Activated T-helper 17 cell treated with anti-CD3 and anti-CD28 coated beads, Interleukin-2, amount 50 U/mL, for 72 hours (primary cell): Measurements from ENCODE around the gene TTBK1. TPM values are rescaled to one million over a fixed set of nuclear protein-coding genes. Genes with fewer than 3 reads are reported as not detected.
"Not testable (repeated sequence)": the region's sequence is repeated elsewhere in the genome, so short reads cannot be mapped to it uniquely, and the experiment has no call there.

Experiments used
- ATAC-seq: fragments of 150-1000 bp; cut with Tn5 transposase; replicated peaks from 2 replicates; pipeline ENCODE4 v1.10.0; 2021; ENCODE audit warnings: mild to moderate bottlenecking, moderate library complexity
- H3K27ac Mint-ChIP-seq: one replicate; pipeline ENCODE4 v1.8.0; 2022; ENCODE audit warnings: mixed read lengths
- H3K27me3 Mint-ChIP-seq: one replicate; pipeline ENCODE4 v1.8.0; 2022; ENCODE audit warnings: mixed read lengths
- H3K36me3 Mint-ChIP-seq: one replicate; pipeline ENCODE4 v1.8.0; 2022; ENCODE audit warnings: low read depth, mild to moderate bottlenecking, mixed read lengths
- H3K4me1 Mint-ChIP-seq: one replicate; pipeline ENCODE4 v1.8.0; 2022; ENCODE audit warnings: mixed read lengths
- H3K4me3 Mint-ChIP-seq: one replicate; pipeline ENCODE4 v1.8.0; 2022; ENCODE audit warnings: mild to moderate bottlenecking, mixed read lengths
- H3K9me3 Mint-ChIP-seq: one replicate; pipeline ENCODE4 v1.8.0; 2022; ENCODE audit warnings: mixed read lengths
- total RNA-seq, 2 donors: library from RNA; stranded (reverse); gene quantifications; one replicate each; pipeline ENCODE4 v1.2.3, GENCODE V29; 2022

TTBK1 gene
- total RNA-seq, 2 donors from 2014 or later: 2.2 to 3.6 TPM

- no peak for ATAC-seq
- Mint-ChIP-seq H3K27ac (no peak overlapping the region), H3K9me3 (no peaks in the 10 kb centered on the region), H3K4me3 (no peak overlapping the region), H3K4me1 (peaks cover 6% of the 10 kb centered on the region), H3K36me3 (no peaks in the 10 kb centered on the region), H3K27me3 (peaks cover 6% of the 10 kb centered on the region)
Observed at GRCh38 chr6:43301081-43301870, 58.0 kb downstream of the TTBK1 start.

- Mint-ChIP-seq H3K27ac (no peak overlapping the region), H3K4me3 (no peak overlapping the region), H3K27me3 (peaks cover 6% of the 10 kb centered on the region), H3K36me3 (no peaks in the 10 kb centered on the region), H3K9me3 (no peaks in the 10 kb centered on the region), H3K4me1 (peaks cover 6% of the 10 kb centered on the region)
- no peak for ATAC-seq
Observed at GRCh38 chr6:43302126-43302525, 58.8 kb downstream of the TTBK1 start.

- not testable (repeated sequence) for H3K4me3 Mint-ChIP-seq, H3K27ac Mint-ChIP-seq, H3K9me3 Mint-ChIP-seq, H3K4me1 Mint-ChIP-seq, H3K36me3 Mint-ChIP-seq, H3K27me3 Mint-ChIP-seq, ATAC-seq
Observed at GRCh38 chr6:43303006-43303405, 59.7 kb downstream of the TTBK1 start.

- Mint-ChIP-seq H3K27ac (no peak overlapping the region), H3K4me3 (no peak overlapping the region), H3K4me1 (peaks cover 6% of the 10 kb centered on the region), H3K36me3 (no peaks in the 10 kb centered on the region), H3K9me3 (no peaks in the 10 kb centered on the region), H3K27me3 (peaks cover 6% of the 10 kb centered on the region)
- no peak for ATAC-seq
Observed at GRCh38 chr6:43303751-43304331, 60.6 kb downstream of the TTBK1 start.

- peaks cover 6% of the 10 kb centered on the region for H3K27me3 Mint-ChIP-seq
- H3K9me3 Mint-ChIP-seq: no peaks in the 10 kb centered on the region
- ATAC-seq: no peak
- H3K4me3 Mint-ChIP-seq: no peak overlapping the region
- peaks cover 6% of the 10 kb centered on the region for H3K4me1 Mint-ChIP-seq
- no peaks in the 10 kb centered on the region for H3K36me3 Mint-ChIP-seq
- H3K27ac Mint-ChIP-seq: no peak overlapping the region
Observed at GRCh38 chr6:43304361-43304760, 61.1 kb downstream of the TTBK1 start.

GRCh38 chr6:43304882-43305281 lies 61.6 kb downstream of the TTBK1 start:
- peaks cover 4% of the 10 kb centered on the region for H3K27me3 Mint-ChIP-seq
- H3K4me3 Mint-ChIP-seq: no peak overlapping the region
- peaks cover 4% of the 10 kb centered on the region for H3K4me1 Mint-ChIP-seq
- no peak for ATAC-seq
- no peaks in the 10 kb centered on the region for H3K36me3 Mint-ChIP-seq
- no peak overlapping the region for H3K27ac Mint-ChIP-seq
- no peaks in the 10 kb centered on the region for H3K9me3 Mint-ChIP-seq

- no peak for ATAC-seq
- Mint-ChIP-seq H3K9me3 (no peaks in the 10 kb centered on the region), H3K4me1 (no peaks in the 10 kb centered on the region), H3K36me3 (no peaks in the 10 kb centered on the region), H3K27ac (no peak overlapping the region), H3K27me3 (no peaks in the 10 kb centered on the region), H3K4me3 (no peak overlapping the region)
Observed at GRCh38 chr6:43306086-43306485, 62.8 kb downstream of the TTBK1 start.

- ATAC-seq: no peak
- no peaks in the 10 kb centered on the region for H3K9me3 Mint-ChIP-seq
- H3K27ac Mint-ChIP-seq: peak overlapping the region; percentile 52
- no peaks in the 10 kb centered on the region for H3K36me3 Mint-ChIP-seq
- no peaks in the 10 kb centered on the region for H3K4me1 Mint-ChIP-seq
- peak overlapping the region; percentile 82 for H3K4me3 Mint-ChIP-seq
- H3K27me3 Mint-ChIP-seq: no peaks in the 10 kb centered on the region
Observed at GRCh38 chr6:43307451-43308100, 64.3 kb downstream of the TTBK1 start.

- Mint-ChIP-seq H3K4me3 (peak within 1 kb of the TSS; percentile 82), H3K4me1 (no peaks in the 10 kb centered on the region), H3K36me3 (no peaks in the 10 kb centered on the region), H3K9me3 (no peaks in the 10 kb centered on the region), H3K27me3 (no peaks in the 10 kb centered on the region), H3K27ac (peak within 1 kb of the TSS; percentile 33)
- peak; percentile 97 for ATAC-seq
Observed at GRCh38 chr6:43308101-43308989, 65.1 kb downstream of the TTBK1 start, which contains the start of gene CRIP3. TSS of gene CRIP3 (minus strand) at chr6:43308826. CDS start at chr6:43308792, 34 bp downstream.

- Mint-ChIP-seq H3K9me3 (no peaks in the 10 kb centered on the region), H3K27me3 (no peaks in the 10 kb centered on the region), H3K4me1 (no peaks in the 10 kb centered on the region), H3K4me3 (peak overlapping the region; percentile 82), H3K36me3 (no peaks in the 10 kb centered on the region), H3K27ac (peak overlapping the region; percentile 33)
- ATAC-seq: no peak
Observed at GRCh38 chr6:43308990-43309477, 65.8 kb downstream of the TTBK1 start.

GRCh38 chr6:43310134-43310533 lies 66.9 kb downstream of the TTBK1 start:
- no peaks in the 10 kb centered on the region for H3K9me3 Mint-ChIP-seq
- no peaks in the 10 kb centered on the region for H3K27me3 Mint-ChIP-seq
- no peak overlapping the region for H3K4me3 Mint-ChIP-seq
- ATAC-seq: no peak
- H3K4me1 Mint-ChIP-seq: no peaks in the 10 kb centered on the region
- H3K36me3 Mint-ChIP-seq: no peaks in the 10 kb centered on the region
- no peak overlapping the region for H3K27ac Mint-ChIP-seq

GRCh38 chr6:43310624-43311023 lies 67.3 kb downstream of the TTBK1 start:
- Mint-ChIP-seq H3K27ac (no peak overlapping the region), H3K4me3 (no peak overlapping the region), H3K9me3 (no peaks in the 10 kb centered on the region), H3K27me3 (no peaks in the 10 kb centered on the region), H3K4me1 (no peaks in the 10 kb centered on the region), H3K36me3 (no peaks in the 10 kb centered on the region)
- ATAC-seq: no peak

- Mint-ChIP-seq H3K36me3 (no peaks in the 10 kb centered on the region), H3K27ac (no peak overlapping the region), H3K4me1 (no peaks in the 10 kb centered on the region), H3K9me3 (no peaks in the 10 kb centered on the region), H3K4me3 (no peak overlapping the region), H3K27me3 (no peaks in the 10 kb centered on the region)
- ATAC-seq: no peak
Observed at GRCh38 chr6:43311666-43312065, 68.4 kb downstream of the TTBK1 start.

GRCh38 chr6:43313813-43314212 lies 70.5 kb downstream of the TTBK1 start:
- Mint-ChIP-seq H3K27me3 (no peaks in the 10 kb centered on the region), H3K36me3 (no peaks in the 10 kb centered on the region), H3K4me3 (no peak overlapping the region), H3K4me1 (no peaks in the 10 kb centered on the region), H3K27ac (no peak overlapping the region), H3K9me3 (no peaks in the 10 kb centered on the region)
- ATAC-seq: no peak
